GM12878 (cell line): ENCODE data around the gene RASL11A.

ENCODE experiments used
- CTCF ChIP-seq, 3 experiments: IDR thresholded peaks in 2 of 3; conservative IDR thresholded peaks in 1 of 3; 2 replicates each; pipeline ENCODE4 v1.5.1; 2011; ENCODE audit warnings: low read depth in 3 of 3, low read length in 3 of 3, mild to moderate bottlenecking in 3 of 3, control low read depth in 2 of 3, moderate library complexity in 2 of 3, inconsistent platforms in 1 of 3, mixed read lengths in 1 of 3; ENCODE audit not compliant: control insufficient read depth in 2 of 3, insufficient read depth in 1 of 3; ENCODE audit errors: extremely low read depth in 1 of 3
- EZH2 ChIP-seq: IDR thresholded peaks from 2 replicates; pipeline ENCODE4 v1.6.1; 2012; ENCODE audit warnings: low read depth, mild to moderate bottlenecking, control low read depth, inconsistent platforms, low read length, borderline replicate concordance; ENCODE audit not compliant: control insufficient read depth
- FOXM1 ChIP-seq: IDR thresholded peaks from 2 replicates; pipeline ENCODE4 v1.6.1; 2012; ENCODE audit warnings: low read depth, mild to moderate bottlenecking, inconsistent platforms, low read length, moderate library complexity
- KDM1A ChIP-seq: fragments of 200-600 bp; sonication (generic); IDR thresholded peaks from 2 replicates; pipeline ENCODE4 v1.6.1; 2016; ENCODE audit warnings: borderline replicate concordance
- POLR2AphosphoS5 ChIP-seq: IDR thresholded peaks from 2 replicates; pipeline ENCODE4 v1.6.1; 2011; ENCODE audit warnings: mild to moderate bottlenecking, low read length, inconsistent platforms
- SREBF2 ChIP-seq: IDR thresholded peaks from 2 replicates; pipeline ENCODE4 v1.6.1; 2012; ENCODE audit warnings: mild to moderate bottlenecking, low read length
- TCF12 ChIP-seq: IDR thresholded peaks from 2 replicates; pipeline ENCODE4 v1.6.1; 2011; ENCODE audit warnings: low read depth, mild to moderate bottlenecking, low read length
- YY1 ChIP-seq: IDR thresholded peaks from 2 replicates; pipeline ENCODE4 v1.6.1; 2011; ENCODE audit warnings: low read depth, mild to moderate bottlenecking, low read length

- no peak for TF ChIP-seq FOXM1
- no peak for TF ChIP-seq KDM1A
- no peak for TF ChIP-seq SREBF2
- TF ChIP-seq EZH2 = no peak
- TF ChIP-seq POLR2AphosphoS5 = no peak
- TF ChIP-seq YY1 = no peak
- TF ChIP-seq CTCF (IDR thresholded peaks at IDR 0.05 in 2 of 3, conservative IDR thresholded peaks at IDR 0.05 in 1 of 3; ENCODE audit: control insufficient read depth in 2 of 3, extremely low read depth in 1 of 3, insufficient read depth in 1 of 3, low read depth in 3 of 3, low read length in 3 of 3) = no peak
- no peak for TF ChIP-seq TCF12
Measured at GRCh38 chr13:27293076-27293691, 22.6 kb downstream of the RASL11A start.
